HG03575 (cell line): ENCODE results near the gene SSBP3.

Experiments
- ATAC-seq: cut with Tn5 transposase; IDR thresholded peaks from one replicate; pipeline ENCODE4 v1.9.1; 2021; ENCODE audit not compliant: unreplicated experiment, insufficient number of reproducible peaks, low FRiP score; ENCODE audit errors: extremely low read depth

SSBP3 gene

GRCh38 chr1:54340434-54340833 lies 65.8 kb downstream of the SSBP3 start:
- no peak for ATAC-seq

- ATAC-seq: no peak
Measured at GRCh38 chr1:54339126-54339525, 67.1 kb downstream of the SSBP3 start.

- no peak for ATAC-seq
Measured at GRCh38 chr1:54338464-54338863, 67.7 kb downstream of the SSBP3 start.

- no peak for ATAC-seq
Measured at GRCh38 chr1:54337928-54338327, 68.3 kb downstream of the SSBP3 start.

GRCh38 chr1:54337034-54337433 lies 69.2 kb downstream of the SSBP3 start:
- ATAC-seq: no peak

GRCh38 chr1:54336116-54336515 lies 70.1 kb downstream of the SSBP3 start:
- no peak for ATAC-seq

GRCh38 chr1:54335755-54336108 lies 70.5 kb downstream of the SSBP3 start:
- no peak for ATAC-seq

GRCh38 chr1:54335011-54335754 lies 71.0 kb downstream of the SSBP3 start:
- ATAC-seq: no peak

- ATAC-seq: no peak
Measured at GRCh38 chr1:54332781-54333585, 73.2 kb downstream of the SSBP3 start.

- ATAC-seq: no peak
Measured at GRCh38 chr1:54331843-54332463, 74.2 kb downstream of the SSBP3 start.

GRCh38 chr1:54331091-54331772 lies 75.0 kb downstream of the SSBP3 start:
- no peak for ATAC-seq

- ATAC-seq: no peak
Measured at GRCh38 chr1:54329312-54330003, 76.7 kb downstream of the SSBP3 start.

GRCh38 chr1:54328066-54328636 lies 78.0 kb downstream of the SSBP3 start:
- no peak for ATAC-seq

- ATAC-seq: no peak
Measured at GRCh38 chr1:54327386-54328065, 78.7 kb downstream of the SSBP3 start.

GRCh38 chr1:54326543-54327385 lies 79.4 kb downstream of the SSBP3 start:
- no peak for ATAC-seq

GRCh38 chr1:54325703-54326461 lies 80.3 kb downstream of the SSBP3 start:
- ATAC-seq: no peak

GRCh38 chr1:54325284-54325683 lies 80.9 kb downstream of the SSBP3 start:
- no peak for ATAC-seq
